PC-3 (cell line): Measurements from ENCODE around the gene TET2. TPM values are rescaled to one million over a fixed set of nuclear protein-coding genes. Genes with fewer than 3 reads are reported as not detected.
A peak's percentile ranks its signal among the peaks of the same experiment; 100 is the strongest.

Experiments
- ATAC-seq: fragments of 200-7000 bp; cut with Tn5 transposase; 2 replicates; pipeline ENCODE4 v1.9.1; 2020; ENCODE audit warnings: mild to moderate bottlenecking, moderate library complexity
- BruUV-seq: library from RNA; stranded (reverse); fragments of 400-500 nt; replicated peaks from 2 replicates; lab custom pipeline; 2021; lab: Mats Ljungman, UMichigan
- CTCF ChIA-PET: fragments of 300-600 bp; sonication (Branson Sonifier 250); formaldehyde crosslinking; loops from one replicate; lab custom pipeline; 2022; ENCODE audit warnings: antibody characterized with exemption; lab: Charles Lee
- POLR2A ChIA-PET: fragments of 300-600 bp; sonication (Branson Sonifier 250); formaldehyde crosslinking; loops from one replicate; lab custom pipeline; 2022; ENCODE audit warnings: antibody characterized with exemption; ENCODE audit not compliant: unreplicated experiment; lab: Charles Lee
- DNase-seq: peaks from one replicate; pipeline ENCODE4 v3.0.0-alpha.2; 2015
- H2AFZ ChIP-seq: fragments of 300-600 bp; sonication (generic); 2 replicates; pipeline ENCODE4 v1.6.0; 2016; ENCODE audit warnings: antibody characterized with exemption, low read length
- H3F3A ChIP-seq: fragments of 300-600 bp; sonication (generic); one replicate; pipeline ENCODE4 v1.6.0; 2017; ENCODE audit warnings: antibody characterized with exemption, low read length, control low read depth, mild to moderate bottlenecking; ENCODE audit not compliant: unreplicated experiment
- H3K27ac ChIP-seq: fragments of 300-600 bp; sonication (generic); 2 replicates; pipeline ENCODE4 v1.5.1; 2016; ENCODE audit warnings: mild to moderate bottlenecking, low read length
- H3K27me3 ChIP-seq: fragments of 300-600 bp; sonication (generic); 2 replicates; pipeline ENCODE4 v1.6.1; 2016; ENCODE audit warnings: low read length, mixed read lengths
- H3K36me3 ChIP-seq: fragments of 300-600 bp; sonication (generic); 2 replicates; pipeline ENCODE4 v1.6.1; 2016; ENCODE audit warnings: low read depth, mixed run types, low read length, mixed read lengths
- H3K4me1 ChIP-seq: fragments of 300-600 bp; sonication (generic); 2 replicates; pipeline ENCODE4 v1.5.1; 2016; ENCODE audit warnings: low read length; ENCODE audit not compliant: insufficient read depth
- H3K4me2 ChIP-seq: fragments of 300-600 bp; sonication (generic); 2 replicates; pipeline ENCODE4 v1.6.0; 2016; ENCODE audit warnings: low read length
- H3K4me3 ChIP-seq: fragments of 300-600 bp; sonication (generic); 2 replicates; pipeline ENCODE4 v1.5.1; 2016; ENCODE audit warnings: mild to moderate bottlenecking, low read length, mixed read lengths
- H3K79me2 ChIP-seq: fragments of 300-600 bp; sonication (generic); 2 replicates; pipeline ENCODE4 v1.6.1; 2017; ENCODE audit warnings: low read length, mixed read lengths
- H3K9ac ChIP-seq: fragments of 300-600 bp; sonication (generic); 2 replicates; pipeline ENCODE4 v1.6.0; 2016; ENCODE audit warnings: mild to moderate bottlenecking, low read length
- H3K9me2 ChIP-seq: fragments of 300-600 bp; sonication (generic); replicated peaks from 2 replicates; pipeline ENCODE4 v1.6.1; 2016; ENCODE audit warnings: mixed run types, low read length, mixed read lengths
- H3K9me3 ChIP-seq: fragments of 300-600 bp; sonication (generic); 2 replicates; pipeline ENCODE4 v1.6.1; 2016; ENCODE audit warnings: low read length, mixed read lengths
- H4K20me1 ChIP-seq: fragments of 300-600 bp; sonication (generic); 2 replicates; pipeline ENCODE4 v1.6.1; 2016; ENCODE audit warnings: low read length, mixed read lengths
- EZH2 ChIP-seq: fragments of 300-600 bp; sonication (generic); IDR thresholded peaks from one replicate; pipeline ENCODE4 v1.6.1; 2017; ENCODE audit warnings: antibody characterized with exemption, mild to moderate bottlenecking, low read length; ENCODE audit not compliant: unreplicated experiment
- EZH2phosphoT487 ChIP-seq: fragments of 300-600 bp; sonication (generic); IDR thresholded peaks from 2 replicates; pipeline ENCODE4 v1.6.1; 2018; ENCODE audit warnings: mild to moderate bottlenecking, antibody characterized with exemption, low read length, borderline replicate concordance
- intact Hi-C: fragments of 100-400 bp; cut with micrococcal nuclease; formaldehyde crosslinking; loops from 2 replicates; pipeline ENCODE4 v1.9.0; 2023
- total RNA-seq: library from RNA; depleted of rRNA; stranded (reverse); fragments of >200 nt; gene quantifications from 2 replicates; pipeline ENCODE4 v1.2.3, GENCODE V29; 2014
- TF ChIP-seq, protein P1 (sequence below): fragments of 300-600 bp; sonication (generic); conservative IDR thresholded peaks from 2 replicates; pipeline ENCODE4 v1.5.1; 2017; ENCODE audit warnings: antibody characterized with exemption, low read depth, mild to moderate bottlenecking, low read length

The TET2 gene
- total RNA-seq, 1 experiment from 2014 or later = 5.6 TPM

DNA sequence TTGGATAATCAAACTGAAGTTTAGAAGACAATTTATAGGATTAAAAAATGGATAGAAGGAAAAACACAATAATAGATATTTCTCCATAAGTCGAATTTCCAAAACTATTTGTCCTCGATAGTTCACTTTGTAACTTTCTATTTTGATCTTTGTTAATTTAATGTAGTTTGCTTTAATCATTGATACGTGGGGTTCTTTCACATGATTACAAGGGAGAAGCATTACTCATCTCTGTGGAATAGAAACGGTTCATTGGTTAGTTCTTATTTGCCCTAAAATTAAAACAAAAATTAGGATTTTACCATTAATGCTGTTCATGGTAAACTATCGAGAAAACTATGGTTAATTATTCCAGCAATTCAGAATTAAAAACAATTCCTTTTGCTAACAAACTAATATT lies 2.1 kb downstream of the TET2 start:
- DNase-seq = no peak
- Histone ChIP-seq H3K36me3 (no peaks in the 10 kb centered on the region), H3F3A (no peaks in the 10 kb centered on the region), H4K20me1 (peaks cover 8% of the 10 kb centered on the region; the same call in 1 of the 2 replicates), H2AFZ (no peak overlapping the region), H3K9me3 (no peaks in the 10 kb centered on the region), H3K4me3 (peak overlapping the region; percentile 99), H3K27ac (no peak overlapping the region), H3K4me1 (peaks cover 22% of the 10 kb centered on the region), H3K79me2 (peaks cover 66% of the 10 kb centered on the region), H3K4me2 (peak overlapping the region; percentile 92), H3K9ac (peak overlapping the region; percentile 95; the same call in 1 of the 2 replicates), H3K27me3 (no peaks in the 10 kb centered on the region), H3K9me2 (no peaks in the 10 kb centered on the region)
- no TSS peak for BruUV-seq
- no peak for TF ChIP-seq EZH2
- TF ChIP-seq, protein P1, sequence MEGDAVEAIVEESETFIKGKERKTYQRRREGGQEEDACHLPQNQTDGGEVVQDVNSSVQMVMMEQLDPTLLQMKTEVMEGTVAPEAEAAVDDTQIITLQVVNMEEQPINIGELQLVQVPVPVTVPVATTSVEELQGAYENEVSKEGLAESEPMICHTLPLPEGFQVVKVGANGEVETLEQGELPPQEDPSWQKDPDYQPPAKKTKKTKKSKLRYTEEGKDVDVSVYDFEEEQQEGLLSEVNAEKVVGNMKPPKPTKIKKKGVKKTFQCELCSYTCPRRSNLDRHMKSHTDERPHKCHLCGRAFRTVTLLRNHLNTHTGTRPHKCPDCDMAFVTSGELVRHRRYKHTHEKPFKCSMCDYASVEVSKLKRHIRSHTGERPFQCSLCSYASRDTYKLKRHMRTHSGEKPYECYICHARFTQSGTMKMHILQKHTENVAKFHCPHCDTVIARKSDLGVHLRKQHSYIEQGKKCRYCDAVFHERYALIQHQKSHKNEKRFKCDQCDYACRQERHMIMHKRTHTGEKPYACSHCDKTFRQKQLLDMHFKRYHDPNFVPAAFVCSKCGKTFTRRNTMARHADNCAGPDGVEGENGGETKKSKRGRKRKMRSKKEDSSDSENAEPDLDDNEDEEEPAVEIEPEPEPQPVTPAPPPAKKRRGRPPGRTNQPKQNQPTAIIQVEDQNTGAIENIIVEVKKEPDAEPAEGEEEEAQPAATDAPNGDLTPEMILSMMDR = no peak
- TF ChIP-seq EZH2phosphoT487 = no peak
- ATAC-seq = no peak
- POLR2A ChIA-PET = no interaction called here
- intact Hi-C loops = loop anchor here (10.0 kb wide), 2 partner anchors 206 to 246 kb away; no protein-coding TSS in a partner anchor
- CTCF ChIA-PET = no interaction called here

DNA sequence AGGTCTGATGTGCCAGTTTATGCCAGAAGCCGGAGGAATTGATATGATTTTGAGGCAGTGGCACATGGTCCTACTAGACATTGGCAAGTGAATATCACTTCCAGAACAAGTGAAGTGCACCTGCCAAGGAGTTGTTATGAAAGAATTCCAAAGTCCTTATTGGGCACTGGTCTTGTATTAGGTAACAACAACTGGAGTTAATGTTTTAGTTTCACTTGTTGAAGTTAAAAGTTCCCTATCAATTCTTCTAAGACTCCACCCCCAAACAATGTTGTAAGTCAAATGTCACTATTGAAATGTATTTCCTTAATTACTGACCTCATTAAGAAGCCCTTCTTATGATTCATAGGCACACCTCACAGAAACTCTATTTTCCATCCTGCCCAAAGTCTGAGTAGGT lies 3.1 kb downstream of the TET2 start:
- Histone ChIP-seq H4K20me1 (peaks cover 8% of the 10 kb centered on the region; the same call in 1 of the 2 replicates), H3K9me2 (no peaks in the 10 kb centered on the region), H3K4me3 (0 out of 2 replicates have a peak overlapping the region, but pooled peaks have one; percentile 99), H3K27me3 (no peaks in the 10 kb centered on the region), H3K4me1 (peaks cover 22% of the 10 kb centered on the region), H2AFZ (no peak overlapping the region), H3K4me2 (peak overlapping the region; percentile 92), H3K36me3 (no peaks in the 10 kb centered on the region), H3K79me2 (peaks cover 73% of the 10 kb centered on the region), H3F3A (no peaks in the 10 kb centered on the region), H3K9ac (no peak overlapping the region), H3K27ac (no peak overlapping the region), H3K9me3 (no peaks in the 10 kb centered on the region)
- ATAC-seq (no peak), DNase-seq (no peak)
- intact Hi-C loops = loop anchor here (10.0 kb wide), 2 partner anchors 205 to 245 kb away; no protein-coding TSS in a partner anchor
- BruUV-seq = no TSS peak
- TF ChIP-seq EZH2 (no peak), EZH2phosphoT487 (no peak)
- TF ChIP-seq, protein P1 = no peak
- ChIA-PET POLR2A (interaction anchor here (0.6 kb wide), 1 partner anchor 25 kb away, joined by 5 read pairs; no protein-coding TSS in a partner anchor), CTCF (no interaction called here)

DNA sequence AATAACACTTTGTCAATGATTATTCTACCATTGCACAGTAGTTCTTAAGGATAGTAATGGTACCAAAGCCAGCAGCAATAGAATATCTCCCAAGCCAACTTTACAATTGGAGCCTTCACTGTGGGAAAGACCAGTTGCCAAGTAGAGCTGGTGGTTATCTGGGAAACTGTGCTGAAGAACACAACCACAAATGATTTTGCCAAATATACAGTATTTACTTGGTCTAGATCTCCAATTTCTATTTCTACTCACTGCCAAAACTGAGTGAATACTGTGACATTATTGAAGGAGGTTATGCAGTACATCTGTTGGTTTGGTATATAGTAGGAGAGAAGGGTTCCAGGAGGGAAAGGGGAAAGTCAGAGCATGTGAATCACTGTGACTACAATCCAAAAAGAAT lies 3.8 kb downstream of the TET2 start:
- Histone ChIP-seq H3K36me3 (no peaks in the 10 kb centered on the region), H3K9me3 (no peaks in the 10 kb centered on the region), H2AFZ (no peak overlapping the region), H3K27me3 (no peaks in the 10 kb centered on the region), H3K4me2 (no peak overlapping the region), H3K9me2 (no peaks in the 10 kb centered on the region), H3K79me2 (peaks cover 75% of the 10 kb centered on the region), H3K27ac (no peak overlapping the region), H3F3A (no peaks in the 10 kb centered on the region), H3K4me3 (no peak overlapping the region), H4K20me1 (peaks cover 8% of the 10 kb centered on the region; the same call in 1 of the 2 replicates), H3K9ac (no peak overlapping the region), H3K4me1 (peaks cover 16% of the 10 kb centered on the region)
- ChIA-PET POLR2A (interaction anchor here (0.6 kb wide), 1 partner anchor 24 kb away, joined by 5 read pairs; no protein-coding TSS in a partner anchor), CTCF (no interaction called here)
- no TSS peak for BruUV-seq
- ATAC-seq = no peak
- TF ChIP-seq, protein P1 = no peak
- no peak for TF ChIP-seq EZH2
- no peak for TF ChIP-seq EZH2phosphoT487
- no peak for DNase-seq
- intact Hi-C loops = no loop called here
